OCI-LY1 (cell line): ENCODE data around the gene LOXL3.
A peak's percentile ranks its signal among the peaks of the same experiment; 100 is the strongest.

Experiments
- H2AFZ ChIP-seq: fragments of 200-600 bp; sonication (generic), shearing (Covaris generic); 2 replicates; pipeline ENCODE4 v1.6.0; 2014; ENCODE audit warnings: antibody characterized with exemption, mild to moderate bottlenecking, low read length
- H3F3A ChIP-seq: fragments of 200-600 bp; sonication (generic), shearing (Covaris generic); 2 replicates; pipeline ENCODE4 v1.6.0; 2014; ENCODE audit warnings: mild to moderate bottlenecking, antibody characterized with exemption, low read length, moderate library complexity; ENCODE audit not compliant: insufficient read depth
- H3K27ac ChIP-seq: fragments of 200-600 bp; sonication (generic); 2 replicates; pipeline ENCODE4 v1.5.1; 2014; ENCODE audit warnings: low read length, mixed run types, mild to moderate bottlenecking, low read depth; ENCODE audit not compliant: poor library complexity, severe bottlenecking
- H3K27me3 ChIP-seq: fragments of 200-600 bp; sonication (generic); 2 replicates; pipeline ENCODE4 v1.6.0; 2014; ENCODE audit warnings: antibody characterized with exemption, mild to moderate bottlenecking, low read length, moderate library complexity; ENCODE audit not compliant: insufficient read depth
- H3K36me3 ChIP-seq: fragments of 200-600 bp; sonication (generic); 2 replicates; pipeline ENCODE4 v1.6.1; 2014; ENCODE audit warnings: mild to moderate bottlenecking, antibody characterized with exemption, low read length, moderate library complexity, mixed read lengths; ENCODE audit not compliant: insufficient read depth
- H3K4me1 ChIP-seq: fragments of 200-600 bp; sonication (generic); 2 replicates; pipeline ENCODE4 v1.5.1; 2014; ENCODE audit warnings: mild to moderate bottlenecking, low read length, moderate library complexity; ENCODE audit not compliant: insufficient read depth, severe bottlenecking
- H3K4me2 ChIP-seq: fragments of 200-600 bp; sonication (generic), shearing (Covaris generic); 2 replicates; pipeline ENCODE4 v1.6.1; 2014; ENCODE audit warnings: low read length
- H3K4me3 ChIP-seq: fragments of 200-600 bp; sonication (generic); 2 replicates; pipeline ENCODE4 v1.5.1; 2014; ENCODE audit warnings: low read length, low read depth, mild to moderate bottlenecking, mixed read lengths; ENCODE audit not compliant: poor library complexity, severe bottlenecking
- H3K79me2 ChIP-seq: fragments of 200-600 bp; shearing (Covaris generic); 2 replicates; pipeline ENCODE4 v1.6.1; 2016; ENCODE audit warnings: mixed run types, low read length, mixed read lengths; ENCODE audit not compliant: insufficient read depth
- H3K9ac ChIP-seq: fragments of 200-600 bp; sonication (generic), shearing (Covaris generic); 2 replicates; pipeline ENCODE4 v1.6.1; 2014; ENCODE audit warnings: mild to moderate bottlenecking, low read length, mixed read lengths
- H3K9me2 ChIP-seq: fragments of 200-600 bp; sonication (generic), shearing (Covaris generic); 2 replicates; pipeline ENCODE4 v1.6.1; 2014; ENCODE audit warnings: low read depth, mild to moderate bottlenecking, low read length, mixed read lengths
- H3K9me3 ChIP-seq: fragments of 200-600 bp; shearing (Covaris generic); 2 replicates; pipeline ENCODE4 v1.6.1; 2014; ENCODE audit warnings: low read length, mixed read lengths
- H4K20me1 ChIP-seq: fragments of 200-600 bp; sonication (generic), shearing (Covaris generic); 2 replicates; pipeline ENCODE4 v1.6.0; 2016; ENCODE audit warnings: mild to moderate bottlenecking, low read length; ENCODE audit not compliant: insufficient read depth
- EZH2 ChIP-seq: fragments of 200-600 bp; sonication (generic), shearing (Covaris generic); IDR thresholded peaks from 2 replicates; pipeline ENCODE4 v1.8.0; 2017; ENCODE audit warnings: borderline replicate concordance, mixed run types, mild to moderate bottlenecking, antibody characterized with exemption, low read length, moderate library complexity, mixed read lengths
- TF ChIP-seq, protein P1 (sequence below): fragments of 200-600 bp; sonication (generic), shearing (Covaris generic); IDR thresholded peaks from 2 replicates; pipeline ENCODE4 v1.5.1; 2017; ENCODE audit warnings: mild to moderate bottlenecking, antibody characterized with exemption, low read length, moderate library complexity, mixed read lengths

The LOXL3 gene

DNA sequence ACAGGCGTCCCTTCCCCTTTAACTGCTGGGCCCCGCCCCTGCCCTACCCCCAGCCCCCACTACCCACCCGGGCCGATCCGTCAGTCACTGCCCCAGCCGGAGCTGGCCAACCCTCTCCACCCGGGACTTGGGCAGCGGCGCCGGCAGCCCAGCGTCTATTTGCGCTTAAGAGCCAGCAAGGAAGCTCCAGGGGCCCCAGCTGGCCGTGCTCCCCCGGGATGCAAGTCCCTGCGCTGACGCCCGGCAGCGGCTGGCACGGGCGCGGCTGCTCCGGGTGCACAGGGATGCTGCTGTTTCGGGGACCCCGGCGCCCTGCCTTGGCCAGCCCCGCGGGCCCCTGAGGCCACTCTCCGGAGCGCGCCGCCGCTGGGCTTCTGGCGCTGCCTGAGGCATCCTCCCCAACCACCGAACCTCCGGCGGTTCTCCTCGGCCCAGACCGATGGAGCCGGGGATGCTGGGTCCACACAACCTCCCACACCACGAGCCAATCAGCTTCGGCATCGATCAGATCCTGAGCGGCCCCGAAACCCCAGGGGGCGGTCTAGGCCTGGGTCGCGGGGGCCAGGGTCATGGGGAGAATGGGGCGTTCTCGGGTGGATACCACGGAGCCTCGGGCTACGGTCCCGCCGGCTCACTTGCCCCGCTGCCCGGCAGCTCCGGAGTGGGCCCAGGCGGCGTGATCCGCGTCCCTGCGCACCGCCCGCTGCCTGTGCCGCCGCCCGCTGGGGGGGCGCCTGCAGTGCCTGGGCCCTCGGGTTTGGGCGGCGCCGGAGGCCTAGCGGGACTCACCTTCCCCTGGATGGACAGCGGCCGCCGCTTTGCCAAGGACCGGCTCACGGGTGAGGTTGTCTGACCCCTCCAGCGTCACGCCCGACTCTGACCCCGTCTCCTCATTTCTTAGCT is 39.1 kb downstream of the LOXL3 start, which contains the start of gene TLX2:
Gene TLX2 (plus strand): TSS at position 83 of the 903 bp plus-strand sequence. CDS start 357 bp downstream, at position 440.
- no peaks in the 10 kb centered on the region for H3F3A ChIP-seq
- no peaks in the 10 kb centered on the region for H3K9me3 ChIP-seq
- peaks cover 10% of the 10 kb centered on the region for H3K4me1 ChIP-seq
- no peaks in the 10 kb centered on the region for H3K36me3 ChIP-seq
- TF ChIP-seq, protein P1, sequence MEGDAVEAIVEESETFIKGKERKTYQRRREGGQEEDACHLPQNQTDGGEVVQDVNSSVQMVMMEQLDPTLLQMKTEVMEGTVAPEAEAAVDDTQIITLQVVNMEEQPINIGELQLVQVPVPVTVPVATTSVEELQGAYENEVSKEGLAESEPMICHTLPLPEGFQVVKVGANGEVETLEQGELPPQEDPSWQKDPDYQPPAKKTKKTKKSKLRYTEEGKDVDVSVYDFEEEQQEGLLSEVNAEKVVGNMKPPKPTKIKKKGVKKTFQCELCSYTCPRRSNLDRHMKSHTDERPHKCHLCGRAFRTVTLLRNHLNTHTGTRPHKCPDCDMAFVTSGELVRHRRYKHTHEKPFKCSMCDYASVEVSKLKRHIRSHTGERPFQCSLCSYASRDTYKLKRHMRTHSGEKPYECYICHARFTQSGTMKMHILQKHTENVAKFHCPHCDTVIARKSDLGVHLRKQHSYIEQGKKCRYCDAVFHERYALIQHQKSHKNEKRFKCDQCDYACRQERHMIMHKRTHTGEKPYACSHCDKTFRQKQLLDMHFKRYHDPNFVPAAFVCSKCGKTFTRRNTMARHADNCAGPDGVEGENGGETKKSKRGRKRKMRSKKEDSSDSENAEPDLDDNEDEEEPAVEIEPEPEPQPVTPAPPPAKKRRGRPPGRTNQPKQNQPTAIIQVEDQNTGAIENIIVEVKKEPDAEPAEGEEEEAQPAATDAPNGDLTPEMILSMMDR, result no peak
- no peak for TF ChIP-seq EZH2
- H3K9me2 ChIP-seq, result no peaks in the 10 kb centered on the region
- no peak within 1 kb of the TSS for H3K9ac ChIP-seq
- no peak within 1 kb of the TSS for H2AFZ ChIP-seq
- peaks cover 7% of the 10 kb centered on the region; the same call in 1 of the 2 replicates for H3K27me3 ChIP-seq
- H3K27ac ChIP-seq, result no peak within 1 kb of the TSS
- H4K20me1 ChIP-seq, result no peaks in the 10 kb centered on the region
- H3K4me3 ChIP-seq, result peak within 1 kb of the TSS; percentile 43
- H3K4me2 ChIP-seq, result peak within 1 kb of the TSS; percentile 11; the same call in 1 of the 2 replicates
- no peaks in the 10 kb centered on the region for H3K79me2 ChIP-seq

DNA sequence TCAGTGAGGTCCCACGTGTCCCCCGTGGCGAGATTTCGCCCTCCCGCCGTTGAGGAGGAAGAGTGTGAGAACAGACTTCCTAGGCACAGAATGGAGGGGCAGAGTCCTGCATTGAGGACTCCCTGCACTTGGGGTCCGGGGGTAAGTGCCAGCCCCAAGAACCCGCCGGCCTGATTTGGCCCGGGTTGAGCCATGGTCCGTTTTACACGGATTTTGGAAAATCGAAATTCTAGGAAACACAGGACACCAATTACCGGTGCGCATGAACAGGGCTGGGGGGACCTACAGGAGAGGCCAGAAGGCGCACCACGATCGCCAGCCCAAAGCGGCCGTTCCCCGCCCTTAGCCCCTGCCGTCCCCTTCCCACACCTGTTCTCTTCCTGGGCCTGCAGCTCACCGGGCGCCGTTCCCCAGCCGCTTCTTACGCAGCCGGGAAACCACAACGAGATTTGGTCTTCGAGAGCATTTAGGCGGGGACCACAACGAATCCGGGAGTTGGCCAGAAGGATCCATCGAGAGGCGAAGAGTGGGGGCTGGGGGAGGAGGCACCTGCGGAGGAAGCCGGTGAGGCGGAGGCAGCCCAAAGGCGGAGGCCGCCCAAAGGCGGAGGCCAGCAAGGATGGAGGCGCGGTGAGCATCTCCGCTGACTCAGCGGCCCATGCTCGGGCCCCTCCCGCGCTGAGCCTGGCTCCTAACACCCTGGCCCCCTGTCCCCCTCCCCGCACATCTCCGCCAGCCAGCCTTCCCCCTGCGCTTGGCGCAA is 40.0 kb downstream of the LOXL3 start:
- TF ChIP-seq, protein P1, result no peak
- no peak for TF ChIP-seq EZH2
- Histone ChIP-seq H3K4me3 (no peak overlapping the region), H3K4me1 (peaks cover 10% of the 10 kb centered on the region), H3K9me2 (no peaks in the 10 kb centered on the region), H3K9ac (no peak overlapping the region), H3K4me2 (no peak overlapping the region), H3K27ac (no peak overlapping the region), H3F3A (no peaks in the 10 kb centered on the region), H3K79me2 (no peaks in the 10 kb centered on the region), H4K20me1 (no peaks in the 10 kb centered on the region), H3K36me3 (no peaks in the 10 kb centered on the region), H3K27me3 (peaks cover 7% of the 10 kb centered on the region; the same call in 1 of the 2 replicates), H3K9me3 (no peaks in the 10 kb centered on the region), H2AFZ (no peak overlapping the region)

DNA sequence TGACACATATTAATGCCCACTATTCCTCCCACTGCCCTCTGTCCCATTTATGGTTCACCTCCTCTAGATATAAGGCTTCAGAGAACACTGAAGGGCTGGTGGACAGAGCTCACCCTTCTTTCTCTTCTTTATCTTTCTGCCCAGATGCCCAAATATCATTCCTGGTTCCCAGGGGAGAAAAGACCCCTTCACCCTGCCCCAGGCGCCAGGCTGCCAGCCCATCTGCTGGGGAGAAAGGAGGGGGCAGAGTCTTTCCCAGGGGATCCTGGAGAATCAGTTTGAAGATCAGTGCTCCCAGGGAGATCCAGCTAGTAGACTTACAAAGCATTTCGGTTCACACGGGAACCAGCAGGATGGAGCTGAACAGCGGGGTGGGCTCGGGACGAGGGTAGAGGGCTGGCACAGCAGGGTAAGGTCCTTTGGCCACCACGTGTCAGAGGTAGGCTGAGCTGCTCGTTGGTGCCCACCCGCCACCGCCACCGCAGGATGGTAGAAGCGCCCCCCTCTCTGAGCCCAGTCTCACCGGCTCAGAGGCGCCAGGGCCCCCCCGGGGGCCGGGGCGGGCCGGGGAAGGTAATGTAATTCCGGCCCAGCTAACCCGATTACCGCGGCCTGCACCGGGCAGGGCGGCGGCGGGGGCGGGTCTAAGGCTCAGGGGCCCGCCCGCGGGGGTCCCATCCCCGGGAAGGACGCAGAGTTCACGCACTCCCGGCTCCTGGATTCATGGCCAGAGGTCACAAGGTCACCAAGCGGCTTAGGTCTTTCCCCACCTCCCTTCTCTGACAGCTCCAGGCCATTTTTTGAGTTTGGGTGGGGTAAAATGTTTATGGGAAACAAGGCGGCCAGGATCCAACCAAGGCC is 40.8 kb downstream of the LOXL3 start:
- H3K9me3 ChIP-seq, result no peaks in the 10 kb centered on the region
- H3K36me3 ChIP-seq, result no peaks in the 10 kb centered on the region
- H3F3A ChIP-seq, result no peaks in the 10 kb centered on the region
- H3K4me3 ChIP-seq, result no peak overlapping the region
- no peak overlapping the region for H3K27ac ChIP-seq
- H3K27me3 ChIP-seq, result peaks cover 4% of the 10 kb centered on the region; the same call in 1 of the 2 replicates
- H4K20me1 ChIP-seq, result no peaks in the 10 kb centered on the region
- H3K4me1 ChIP-seq, result peaks cover 16% of the 10 kb centered on the region
- H3K9me2 ChIP-seq, result no peaks in the 10 kb centered on the region
- TF ChIP-seq, protein P1, result no peak
- no peak for TF ChIP-seq EZH2
- no peak overlapping the region for H2AFZ ChIP-seq
- H3K4me2 ChIP-seq, result no peak overlapping the region
- no peaks in the 10 kb centered on the region for H3K79me2 ChIP-seq
- H3K9ac ChIP-seq, result no peak overlapping the region
